Mesendoderm (in vitro differentiated cells): Measurements from ENCODE around the gene CREB5.
A peak's percentile ranks its signal among the peaks of the same experiment; 100 is the strongest.

Source experiments
- DNase-seq: peaks from one replicate; pipeline ENCODE4 v3.0.0; 2013
- H2AK5ac ChIP-seq: 2 replicates; pipeline ENCODE4 v1.6.1; 2013; ENCODE audit warnings: low read length, inconsistent platforms
- H2BK120ac ChIP-seq: 2 replicates; pipeline ENCODE4 v1.6.1; 2013; ENCODE audit warnings: low read depth, mild to moderate bottlenecking, low read length, moderate library complexity, mixed read lengths
- H2BK15ac ChIP-seq: replicated peaks from 2 replicates; pipeline ENCODE4 v1.6.1; 2013; ENCODE audit warnings: low read depth, mild to moderate bottlenecking, moderate library complexity
- H2BK5ac ChIP-seq: 2 replicates; pipeline ENCODE4 v1.6.1; 2013; ENCODE audit warnings: low read length, inconsistent platforms
- H3K18ac ChIP-seq: 2 replicates; pipeline ENCODE4 v1.6.1; 2013; ENCODE audit warnings: mild to moderate bottlenecking, low read length, mixed read lengths
- H3K23ac ChIP-seq: one replicate; pipeline ENCODE4 v1.6.1; 2013; ENCODE audit warnings: low read length
- H3K27ac ChIP-seq: 2 replicates; pipeline ENCODE4 v1.5.1; 2013; ENCODE audit warnings: low read depth, mild to moderate bottlenecking, inconsistent platforms, low read length, moderate library complexity
- H3K27me3 ChIP-seq: 2 replicates; pipeline ENCODE4 v1.6.1; 2013; ENCODE audit warnings: low read length, control low read depth, mild to moderate bottlenecking, inconsistent platforms; ENCODE audit not compliant: insufficient read depth, poor library complexity
- H3K36me3 ChIP-seq: 2 replicates; pipeline ENCODE4 v1.6.1; 2013; ENCODE audit warnings: low read length, inconsistent platforms; ENCODE audit not compliant: control insufficient read depth, insufficient read depth
- H3K4ac ChIP-seq: one replicate; pipeline ENCODE4 v1.6.1; 2013; ENCODE audit warnings: low read depth, mild to moderate bottlenecking, low read length, moderate library complexity
- H3K4me1 ChIP-seq: 2 replicates; pipeline ENCODE4 v1.6.1; 2013; ENCODE audit warnings: low read depth, low read length, inconsistent platforms; ENCODE audit not compliant: control insufficient read depth
- H3K4me2 ChIP-seq: 2 replicates; pipeline ENCODE4 v1.6.1; 2013; ENCODE audit warnings: low read length
- H3K4me3 ChIP-seq: 2 replicates; pipeline ENCODE4 v1.5.1; 2013; ENCODE audit warnings: mild to moderate bottlenecking, low read length
- H3K56ac ChIP-seq: one replicate; pipeline ENCODE4 v1.6.1; 2013; ENCODE audit warnings: low read length
- H3K79me1 ChIP-seq: 2 replicates; pipeline ENCODE4 v1.6.1; 2013; ENCODE audit warnings: low read length, inconsistent platforms
- H3K79me2 ChIP-seq: 2 replicates; pipeline ENCODE4 v1.6.1; 2013; ENCODE audit warnings: mild to moderate bottlenecking, low read length; ENCODE audit not compliant: control insufficient read depth, insufficient read depth
- H3K9ac ChIP-seq: 2 replicates; pipeline ENCODE4 v1.6.1; 2013; ENCODE audit warnings: low read length, inconsistent platforms
- H4K5ac ChIP-seq: one replicate; pipeline ENCODE4 v1.6.1; 2013; ENCODE audit warnings: low read length
- H4K8ac ChIP-seq: one replicate; pipeline ENCODE4 v1.6.1; 2013; ENCODE audit warnings: low read depth, mild to moderate bottlenecking, control low read depth, low read length, moderate library complexity
- WGBS: extraction: QIAGEN DNeasy Blood & Tissue Kit; methylation state at CpG from one replicate; pipeline ENCODE4 v1.1.7; 2013; ENCODE audit warnings: low lambda C conversion rate, missing lambda C conversion rate; ENCODE audit not compliant: insufficient coverage; ENCODE audit errors: extremely low coverage; 5-methylcytosine and 5-hydroxymethylcytosine counted together

The CREB5 gene

DNA sequence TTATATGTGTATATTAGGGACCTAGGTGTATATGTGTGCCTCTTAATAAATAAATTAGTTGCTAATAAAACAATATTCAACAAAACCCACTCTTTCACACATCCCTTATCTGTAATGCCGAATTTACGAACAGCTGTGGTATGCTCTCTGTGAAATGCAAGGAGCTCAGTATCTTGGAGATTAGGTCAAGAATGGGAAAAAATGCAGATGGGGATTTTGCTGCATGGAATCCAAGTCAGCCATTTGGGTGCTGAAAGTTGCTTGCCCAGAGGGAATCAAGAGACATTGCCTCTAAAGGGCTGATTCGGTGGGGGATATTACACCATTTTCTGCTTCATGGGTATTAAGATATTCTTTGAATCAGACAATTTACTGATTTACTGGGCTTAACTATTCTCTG is 93.5 kb downstream of the CREB5 start:
- Histone ChIP-seq H4K5ac (no peak overlapping the region), H3K18ac (no peak overlapping the region), H3K4ac (no peak overlapping the region), H2BK120ac (no peak overlapping the region), H3K23ac (no peak overlapping the region), H3K27ac (no peak overlapping the region), H2BK5ac (no peak overlapping the region), H3K4me3 (no peak overlapping the region), H3K79me2 (no peaks in the 10 kb centered on the region), H3K27me3 (no peaks in the 10 kb centered on the region), H3K4me2 (no peak overlapping the region), H3K36me3 (no peaks in the 10 kb centered on the region), H2AK5ac (no peak overlapping the region), H2BK15ac (no peak overlapping the region), H3K56ac (no peak overlapping the region), H4K8ac (no peak overlapping the region), H3K4me1 (no peaks in the 10 kb centered on the region), H3K9ac (no peak overlapping the region), H3K79me1 (no peaks in the 10 kb centered on the region)
- WGBS, result no CpG with 5 or more reads among the region's 3 CpGs
- peak; percentile 69 for DNase-seq

DNA sequence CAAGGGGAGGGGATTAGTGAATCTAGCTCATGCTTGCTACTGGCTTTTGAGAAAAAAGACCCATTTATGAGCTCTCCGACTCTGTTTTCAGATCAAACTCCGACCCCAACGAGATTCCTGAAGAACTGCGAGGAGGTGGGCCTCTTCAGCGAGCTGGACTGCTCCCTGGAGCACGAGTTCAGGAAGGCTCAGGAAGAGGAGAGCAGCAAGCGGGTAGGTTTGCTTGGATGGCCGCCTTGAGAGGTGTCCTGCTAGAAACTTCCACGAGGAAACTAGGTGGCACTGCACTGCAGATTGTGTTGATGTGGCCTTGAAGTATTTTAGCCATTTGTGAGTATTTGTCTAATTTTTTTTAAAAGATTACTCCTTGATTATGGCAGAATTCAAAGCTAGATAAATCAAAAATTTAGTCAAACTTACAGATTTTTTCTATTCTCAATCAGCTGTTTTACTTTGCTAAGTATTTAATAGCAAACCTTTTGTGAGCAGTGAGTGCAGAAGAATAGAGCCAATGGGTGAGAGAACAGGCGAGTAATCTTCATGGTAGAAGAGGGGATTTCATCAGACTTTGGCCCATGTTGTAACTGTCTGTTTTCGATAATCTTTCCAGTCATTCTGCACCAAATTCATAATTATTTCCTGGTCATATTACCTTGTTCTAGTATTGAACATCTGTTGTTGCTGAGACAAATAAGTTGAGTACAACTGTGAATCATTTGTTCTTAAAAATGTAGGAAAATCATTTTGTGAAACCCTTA is 95.4 kb downstream of the CREB5 start:
- H3K4me2 ChIP-seq, result no peak overlapping the region
- no peak overlapping the region for H3K9ac ChIP-seq
- H3K79me2 ChIP-seq, result no peaks in the 10 kb centered on the region
- H2BK15ac ChIP-seq, result no peak overlapping the region
- H3K27ac ChIP-seq, result no peak overlapping the region
- no peaks in the 10 kb centered on the region for H3K27me3 ChIP-seq
- H3K23ac ChIP-seq, result no peak overlapping the region
- H2BK120ac ChIP-seq, result no peak overlapping the region
- H4K8ac ChIP-seq, result no peak overlapping the region
- no peak overlapping the region for H2BK5ac ChIP-seq
- H4K5ac ChIP-seq, result no peak overlapping the region
- H3K36me3 ChIP-seq, result no peaks in the 10 kb centered on the region
- no peak for DNase-seq
- peak overlapping the region; percentile 13 for H3K18ac ChIP-seq
- H3K4me1 ChIP-seq, result no peaks in the 10 kb centered on the region
- H3K4me3 ChIP-seq, result no peak overlapping the region
- no peaks in the 10 kb centered on the region for H3K79me1 ChIP-seq
- WGBS, result no CpG with 5 or more reads among the region's 11 CpGs
- no peak overlapping the region for H3K56ac ChIP-seq
- no peak overlapping the region for H3K4ac ChIP-seq
- no peak overlapping the region for H2AK5ac ChIP-seq

DNA sequence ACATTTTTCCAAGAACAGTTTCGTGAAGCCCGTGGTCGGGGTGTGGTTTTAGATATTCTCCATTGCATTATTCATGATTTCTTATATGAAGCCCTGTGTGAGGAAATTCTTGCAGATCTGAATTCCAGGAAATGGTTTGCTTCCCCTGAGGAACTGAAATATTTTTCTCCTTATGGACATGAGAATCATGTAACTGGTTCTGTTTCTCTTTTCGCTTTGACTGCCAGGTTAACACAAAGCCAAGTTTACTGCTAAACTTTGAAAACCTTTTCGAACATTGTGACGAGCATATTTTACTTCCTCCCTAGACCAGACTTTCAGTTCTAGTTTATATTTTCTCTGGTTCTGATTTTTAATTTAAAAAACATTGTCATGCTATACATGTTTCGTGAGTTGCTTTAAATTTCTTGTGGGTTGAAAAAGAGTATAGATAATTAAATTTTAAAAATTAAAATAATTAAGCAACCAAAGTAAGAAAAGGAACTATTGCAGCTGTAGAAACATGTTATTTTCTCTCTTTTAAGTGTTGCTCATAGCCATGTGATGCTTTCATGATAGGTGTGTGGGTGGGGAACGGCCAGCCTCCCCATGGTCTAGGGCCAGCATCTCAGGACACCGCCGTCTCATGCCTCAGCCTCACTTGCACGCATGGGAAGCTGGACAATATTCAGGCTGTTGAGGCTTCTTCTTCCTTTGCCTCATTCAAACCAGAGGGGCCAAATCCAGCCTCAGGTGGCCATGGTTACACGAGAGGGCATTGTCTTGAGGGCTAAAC is 97.1 kb downstream of the CREB5 start:
- no peak overlapping the region for H3K56ac ChIP-seq

DNA sequence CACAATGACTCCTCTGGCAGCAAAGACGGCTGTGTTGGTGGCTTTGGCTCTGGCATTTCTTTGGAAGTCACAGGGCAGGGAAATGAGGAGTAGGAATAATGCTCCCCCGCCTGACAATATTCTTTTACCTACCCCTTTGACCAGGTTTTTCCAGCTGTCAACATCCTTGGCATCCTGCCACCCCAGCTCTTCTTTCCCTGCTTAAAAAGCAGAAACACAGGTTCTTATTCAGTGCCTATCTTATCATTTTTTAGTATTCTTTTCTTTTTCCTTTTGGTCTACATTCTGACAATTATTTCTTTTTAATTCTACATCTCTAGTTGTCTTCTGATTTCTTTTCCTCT is 97.7 kb downstream of the CREB5 start:
- no peaks in the 10 kb centered on the region for H3K79me1 ChIP-seq
- DNase-seq, result no peak
- H3K27me3 ChIP-seq, result no peaks in the 10 kb centered on the region
- no peak overlapping the region for H2BK15ac ChIP-seq
- H3K4me2 ChIP-seq, result no peak overlapping the region
- no peak overlapping the region for H4K8ac ChIP-seq
- no peaks in the 10 kb centered on the region for H3K4me1 ChIP-seq
- no peak overlapping the region for H2BK120ac ChIP-seq
- H3K36me3 ChIP-seq, result no peaks in the 10 kb centered on the region
- H3K4ac ChIP-seq, result no peak overlapping the region
- no peak overlapping the region for H4K5ac ChIP-seq
- no peak overlapping the region for H3K18ac ChIP-seq
- no peak overlapping the region for H3K56ac ChIP-seq
- no peak overlapping the region for H2BK5ac ChIP-seq
- no peak overlapping the region for H3K27ac ChIP-seq
- no peak overlapping the region for H2AK5ac ChIP-seq
- no peak overlapping the region for H3K9ac ChIP-seq
- no CpG with 5 or more reads among the region's 2 CpGs for WGBS
- H3K4me3 ChIP-seq, result no peak overlapping the region
- no peaks in the 10 kb centered on the region for H3K79me2 ChIP-seq
- H3K23ac ChIP-seq, result no peak overlapping the region

More for the DNA sequence above, 97.1 kb downstream of the CREB5 start:
- no peak overlapping the region for H2BK5ac ChIP-seq
- no peaks in the 10 kb centered on the region for H3K36me3 ChIP-seq
- H4K8ac ChIP-seq, result no peak overlapping the region
- no peak overlapping the region for H3K4me2 ChIP-seq
- no peaks in the 10 kb centered on the region for H3K79me2 ChIP-seq
- no peak overlapping the region for H3K27ac ChIP-seq
- no peak overlapping the region for H3K18ac ChIP-seq
- no peak overlapping the region for H3K4ac ChIP-seq
- no peak for DNase-seq
- no peak overlapping the region for H4K5ac ChIP-seq
- no peaks in the 10 kb centered on the region for H3K4me1 ChIP-seq
- no peaks in the 10 kb centered on the region for H3K79me1 ChIP-seq
- H2BK120ac ChIP-seq, result no peak overlapping the region
- no peak overlapping the region for H3K4me3 ChIP-seq
- no peaks in the 10 kb centered on the region for H3K27me3 ChIP-seq
- H2BK15ac ChIP-seq, result no peak overlapping the region
- no peak overlapping the region for H2AK5ac ChIP-seq
- 100% methylated on average over 1 of the region's 12 CpGs for WGBS
- no peak overlapping the region for H3K23ac ChIP-seq
- no peak overlapping the region for H3K9ac ChIP-seq

DNA sequence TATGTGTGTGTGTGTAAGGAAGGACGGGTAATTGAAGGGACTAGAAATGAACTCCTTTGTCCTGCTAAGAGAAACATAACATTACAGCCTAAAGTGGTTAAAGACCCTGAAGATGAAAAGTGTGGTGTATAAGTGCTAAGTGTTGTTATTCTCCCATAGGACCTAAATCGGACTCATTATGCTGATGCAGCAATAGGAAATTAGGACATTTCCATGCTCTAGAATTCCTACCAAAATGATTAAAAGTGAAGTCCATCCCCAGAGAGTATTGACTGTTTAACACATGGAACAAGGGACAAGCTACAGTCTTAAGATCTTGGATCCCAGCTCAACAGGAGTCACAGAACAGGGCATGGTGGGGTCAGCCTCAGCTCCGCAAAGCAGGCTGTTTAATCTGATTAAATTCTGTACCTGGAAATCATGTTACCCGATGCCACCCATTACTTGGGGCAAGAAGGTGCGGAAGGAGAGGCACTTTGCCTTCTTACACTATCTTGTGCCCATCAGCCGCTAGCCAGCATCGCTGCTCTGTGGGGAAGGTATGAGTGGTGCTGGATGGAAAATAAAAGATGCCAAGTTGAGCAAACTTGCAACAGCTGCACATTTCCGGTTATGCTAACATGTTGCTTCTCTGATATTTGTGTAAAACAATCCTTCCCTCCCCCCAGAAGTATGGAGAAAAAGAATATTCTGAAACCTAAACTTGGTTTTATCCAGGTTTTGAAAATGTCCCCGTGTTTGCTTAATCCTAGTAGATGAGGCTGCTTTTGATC is 100.5 kb downstream of the CREB5 start:
- H3K4me3 ChIP-seq, result no peak overlapping the region
- no peaks in the 10 kb centered on the region for H3K36me3 ChIP-seq
- no peak overlapping the region for H3K23ac ChIP-seq
- no peak overlapping the region for H3K18ac ChIP-seq
- no peaks in the 10 kb centered on the region for H3K27me3 ChIP-seq
- H3K4me1 ChIP-seq, result peaks cover 9% of the 10 kb centered on the region
- no peak overlapping the region for H4K5ac ChIP-seq
- H3K4ac ChIP-seq, result no peak overlapping the region
- no peak overlapping the region for H3K27ac ChIP-seq
- H3K79me2 ChIP-seq, result no peaks in the 10 kb centered on the region
- no peak overlapping the region for H2AK5ac ChIP-seq
- DNase-seq, result no peak
- no peak overlapping the region for H2BK15ac ChIP-seq
- H4K8ac ChIP-seq, result no peak overlapping the region
- no peak overlapping the region for H3K4me2 ChIP-seq
- no peak overlapping the region for H3K9ac ChIP-seq
- no CpG with 5 or more reads among the region's 9 CpGs for WGBS
- H3K56ac ChIP-seq, result no peak overlapping the region
- H3K79me1 ChIP-seq, result no peaks in the 10 kb centered on the region
- no peak overlapping the region for H2BK5ac ChIP-seq
- no peak overlapping the region for H2BK120ac ChIP-seq
